ENCODE measurements around the gene MAST3.
A peak's percentile ranks its signal among the peaks of the same experiment; 100 is the strongest.

MAST3 gene

GRCh38 chr19:18114483-18114882 is 16.9 kb downstream of the MAST3 start:
- DNase-seq = no peak

GRCh38 chr19:18117364-18117691 is 19.8 kb downstream of the MAST3 start:
- no peak for DNase-seq

- peak; percentile 91 for DNase-seq
Observed at GRCh38 chr19:18117692-18118378, 20.3 kb downstream of the MAST3 start.

- DNase-seq = no peak
Observed at GRCh38 chr19:18118420-18119012, 20.9 kb downstream of the MAST3 start.

- peak; percentile 24 for DNase-seq
Observed at GRCh38 chr19:18119013-18119716, 21.6 kb downstream of the MAST3 start.

- DNase-seq = peak; percentile 47
Observed at GRCh38 chr19:18119717-18120105, 22.1 kb downstream of the MAST3 start.

- DNase-seq = no peak
Observed at GRCh38 chr19:18120127-18120526, 22.5 kb downstream of the MAST3 start.

GRCh38 chr19:18121166-18121565 is 23.6 kb downstream of the MAST3 start:
- no peak for DNase-seq

- DNase-seq = no peak
Observed at GRCh38 chr19:18122424-18122823, 24.8 kb downstream of the MAST3 start.

- no peak for DNase-seq
Observed at GRCh38 chr19:18122860-18123795, 25.6 kb downstream of the MAST3 start.

- no peak for DNase-seq
Observed at GRCh38 chr19:18123819-18124218, 26.2 kb downstream of the MAST3 start.

- DNase-seq = no peak
Observed at GRCh38 chr19:18126097-18126496, 28.5 kb downstream of the MAST3 start.

GRCh38 chr19:18128044-18128443 is 30.5 kb downstream of the MAST3 start:
- no peak for DNase-seq

- no peak for DNase-seq
Observed at GRCh38 chr19:18128805-18129204, 31.2 kb downstream of the MAST3 start.

- DNase-seq = no peak
Observed at GRCh38 chr19:18130523-18131242, 33.1 kb downstream of the MAST3 start.

GRCh38 chr19:18131841-18132596 is 34.4 kb downstream of the MAST3 start:
- DNase-seq = no peak

GRCh38 chr19:18135712-18136584 is 38.4 kb downstream of the MAST3 start:
- no peak for DNase-seq

- DNase-seq = no peak
Observed at GRCh38 chr19:18137242-18137641, 39.7 kb downstream of the MAST3 start.

GRCh38 chr19:18137657-18138339 is 40.2 kb downstream of the MAST3 start:
- no peak for DNase-seq

- no peak for DNase-seq
Observed at GRCh38 chr19:18140473-18140872, 42.9 kb downstream of the MAST3 start.

All from effector CD4-positive, alpha-beta T cell (primary cell).